Fibroblast of lung (primary cell): ENCODE measurements around the gene OR2V2.

ENCODE experiments used
- EZH2 ChIP-seq: IDR thresholded peaks from 2 replicates; pipeline ENCODE4 v1.5.1; 2012; ENCODE audit warnings: low read length, control low read depth, mild to moderate bottlenecking; ENCODE audit errors: missing control alignments
- TF ChIP-seq, protein P1 (sequence below), 2 donors: IDR thresholded peaks in 1 of 2; conservative IDR thresholded peaks in 1 of 2; 1 replicate in 1 of 2; 2 replicates in 1 of 2; pipeline ENCODE4 v1.5.1; 2011 to 2012; ENCODE audit warnings: low read length in 2 of 2, control low read depth in 1 of 2, inconsistent platforms in 1 of 2, low read depth in 1 of 2, mild to moderate bottlenecking in 1 of 2

DNA sequence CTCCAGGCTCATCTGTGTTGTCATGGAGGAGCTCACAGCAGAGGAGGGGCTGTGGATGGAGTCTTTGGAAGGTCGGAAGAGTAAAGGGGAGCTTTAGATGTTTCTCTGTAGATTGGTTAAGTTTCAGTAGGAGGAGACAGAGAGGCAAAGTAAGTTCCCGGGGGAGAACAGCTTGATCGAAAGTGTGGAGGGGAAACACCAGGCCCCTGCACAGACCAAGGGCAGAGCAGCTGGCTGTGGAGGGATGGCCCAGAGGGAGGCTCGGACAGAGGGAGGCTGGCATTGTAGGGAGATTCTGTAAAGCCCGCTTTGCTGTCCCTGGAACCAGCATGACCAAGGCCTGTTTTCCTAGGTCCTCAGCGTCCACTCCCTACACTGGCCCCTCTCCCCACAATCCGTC, 5.3 kb upstream of the OR2V2 start:
- TF ChIP-seq, protein P1, sequence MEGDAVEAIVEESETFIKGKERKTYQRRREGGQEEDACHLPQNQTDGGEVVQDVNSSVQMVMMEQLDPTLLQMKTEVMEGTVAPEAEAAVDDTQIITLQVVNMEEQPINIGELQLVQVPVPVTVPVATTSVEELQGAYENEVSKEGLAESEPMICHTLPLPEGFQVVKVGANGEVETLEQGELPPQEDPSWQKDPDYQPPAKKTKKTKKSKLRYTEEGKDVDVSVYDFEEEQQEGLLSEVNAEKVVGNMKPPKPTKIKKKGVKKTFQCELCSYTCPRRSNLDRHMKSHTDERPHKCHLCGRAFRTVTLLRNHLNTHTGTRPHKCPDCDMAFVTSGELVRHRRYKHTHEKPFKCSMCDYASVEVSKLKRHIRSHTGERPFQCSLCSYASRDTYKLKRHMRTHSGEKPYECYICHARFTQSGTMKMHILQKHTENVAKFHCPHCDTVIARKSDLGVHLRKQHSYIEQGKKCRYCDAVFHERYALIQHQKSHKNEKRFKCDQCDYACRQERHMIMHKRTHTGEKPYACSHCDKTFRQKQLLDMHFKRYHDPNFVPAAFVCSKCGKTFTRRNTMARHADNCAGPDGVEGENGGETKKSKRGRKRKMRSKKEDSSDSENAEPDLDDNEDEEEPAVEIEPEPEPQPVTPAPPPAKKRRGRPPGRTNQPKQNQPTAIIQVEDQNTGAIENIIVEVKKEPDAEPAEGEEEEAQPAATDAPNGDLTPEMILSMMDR (conservative IDR thresholded peaks at IDR 0.05 in 1 of 2, IDR thresholded peaks at IDR 0.05 in 1 of 2; ENCODE audit: low read depth in 1 of 2, low read length in 2 of 2) = no peak
- no peak for TF ChIP-seq EZH2
